ENCODE data around the gene BBIP1. TPM values are rescaled to one million over a fixed set of nuclear protein-coding genes. Genes with fewer than 3 reads are reported as not detected.

Gene BBIP1
- total RNA-seq, 2 experiments from 2014 or later = 32.4 to 34.4 TPM

DNA sequence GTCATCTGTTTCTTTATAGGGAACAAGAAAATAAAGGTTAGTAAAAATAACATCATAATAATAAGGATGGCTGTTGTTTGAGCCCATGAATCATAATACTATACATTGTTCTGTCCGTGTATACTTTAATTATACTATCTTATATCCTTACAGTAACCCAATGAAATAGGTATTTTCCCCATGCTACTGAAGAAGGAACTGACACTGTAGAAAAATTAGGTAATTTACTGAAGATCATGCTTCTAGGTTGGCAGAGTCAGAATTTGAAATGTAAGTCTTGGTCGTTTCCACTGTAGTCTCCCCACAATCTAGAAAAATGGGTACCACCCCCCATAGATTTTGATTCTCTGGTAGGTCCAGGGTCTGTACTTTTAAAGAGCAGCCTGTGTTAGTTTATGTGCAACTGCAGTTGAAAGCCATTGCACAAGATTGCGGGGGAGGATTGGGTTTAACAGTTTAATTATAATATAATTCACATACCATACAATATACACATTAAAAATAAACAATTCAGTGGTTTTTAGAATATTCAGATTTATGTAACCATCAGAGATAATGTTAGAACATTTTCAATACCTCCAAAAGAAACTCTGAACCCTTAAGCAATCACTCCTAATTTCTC lies 48.1 kb upstream of the BBIP1 start:
- intact Hi-C loops (cut with micrococcal nuclease; ENCODE audit: unreplicated experiment) = no loop called here
- CTCF ChIA-PET (ENCODE audit: unreplicated experiment) = no interaction called here
- TF ChIP-seq EZH2phosphoT487 (IDR thresholded peaks at IDR 0.05; ENCODE audit: borderline replicate concordance, low read depth, low read length) = no peak
- TF ChIP-seq, protein P1, sequence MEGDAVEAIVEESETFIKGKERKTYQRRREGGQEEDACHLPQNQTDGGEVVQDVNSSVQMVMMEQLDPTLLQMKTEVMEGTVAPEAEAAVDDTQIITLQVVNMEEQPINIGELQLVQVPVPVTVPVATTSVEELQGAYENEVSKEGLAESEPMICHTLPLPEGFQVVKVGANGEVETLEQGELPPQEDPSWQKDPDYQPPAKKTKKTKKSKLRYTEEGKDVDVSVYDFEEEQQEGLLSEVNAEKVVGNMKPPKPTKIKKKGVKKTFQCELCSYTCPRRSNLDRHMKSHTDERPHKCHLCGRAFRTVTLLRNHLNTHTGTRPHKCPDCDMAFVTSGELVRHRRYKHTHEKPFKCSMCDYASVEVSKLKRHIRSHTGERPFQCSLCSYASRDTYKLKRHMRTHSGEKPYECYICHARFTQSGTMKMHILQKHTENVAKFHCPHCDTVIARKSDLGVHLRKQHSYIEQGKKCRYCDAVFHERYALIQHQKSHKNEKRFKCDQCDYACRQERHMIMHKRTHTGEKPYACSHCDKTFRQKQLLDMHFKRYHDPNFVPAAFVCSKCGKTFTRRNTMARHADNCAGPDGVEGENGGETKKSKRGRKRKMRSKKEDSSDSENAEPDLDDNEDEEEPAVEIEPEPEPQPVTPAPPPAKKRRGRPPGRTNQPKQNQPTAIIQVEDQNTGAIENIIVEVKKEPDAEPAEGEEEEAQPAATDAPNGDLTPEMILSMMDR (conservative IDR thresholded peaks at IDR 0.05; ENCODE audit: low read length) = no peak

DNA sequence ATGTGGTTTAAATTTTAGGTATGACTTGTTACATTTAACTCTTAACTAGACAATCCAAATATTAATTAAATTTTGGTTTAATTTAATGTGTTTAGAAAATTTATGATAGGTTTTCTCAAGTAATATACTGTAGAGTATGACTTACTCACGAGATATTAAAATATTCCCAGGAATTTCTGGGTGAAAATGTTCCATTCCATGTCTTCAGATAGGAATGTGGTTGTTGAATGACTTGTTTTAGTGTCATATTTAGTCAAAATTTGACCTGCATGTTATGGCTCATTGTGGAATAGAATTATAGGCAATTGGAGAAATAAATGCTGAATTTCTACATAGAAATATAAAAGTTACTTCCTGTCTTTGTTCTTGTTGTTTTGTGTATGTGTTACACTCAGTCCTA lies 47.2 kb upstream of the BBIP1 start:
- Histone ChIP-seq H3K4me3 (ENCODE audit: low read depth, low read length, poor library complexity, severe bottlenecking) (no peak overlapping the region), H3K79me2 (ENCODE audit: insufficient read depth, low read depth, low read length) (peaks cover 100% of the 10 kb centered on the region), H3K9me3 (ENCODE audit: low read length) (no peaks in the 10 kb centered on the region), H3K4me1 (ENCODE audit: insufficient read depth, low read length, poor library complexity, severe bottlenecking) (peaks cover 4% of the 10 kb centered on the region), H3K4me2 (ENCODE audit: low read length) (no peak overlapping the region), H2AFZ (ENCODE audit: low read length) (no peak overlapping the region), H3K9me2 (ENCODE audit: insufficient read depth, low read length) (no peaks in the 10 kb centered on the region), H3K27ac (ENCODE audit: low read depth, low read length, poor library complexity, severe bottlenecking) (no peak overlapping the region), H3K36me3 (ENCODE audit: insufficient read depth, low read length) (peaks cover 77% of the 10 kb centered on the region), H4K20me1 (ENCODE audit: insufficient read depth, low read length) (peaks cover 59% of the 10 kb centered on the region)
- ChIA-PET POLR2A (interaction anchor here (0.6 to 1.7 kb wide), 5 partner anchors 9 to 1586 kb away, joined by 3 to 5 read pairs (median 3); no protein-coding TSS in a partner anchor), CTCF (ENCODE audit: unreplicated experiment) (no interaction called here)
- no peak for DNase-seq (ENCODE audit: low spot score)
- intact Hi-C loops (cut with micrococcal nuclease; ENCODE audit: unreplicated experiment) = no loop called here
- no TSS peak for BruUV-seq (replicated peaks)
- TF ChIP-seq, protein P1 (conservative IDR thresholded peaks at IDR 0.05; ENCODE audit: low read length) = no peak
- no peak for TF ChIP-seq EZH2phosphoT487 (IDR thresholded peaks at IDR 0.05; ENCODE audit: borderline replicate concordance, low read depth, low read length)

More for the DNA sequence above, 48.1 kb upstream of the BBIP1 start:
- Histone ChIP-seq H3K79me2 (ENCODE audit: insufficient read depth, low read depth, low read length) (peaks cover 100% of the 10 kb centered on the region), H3K4me2 (ENCODE audit: low read length) (no peak overlapping the region), H3K27ac (ENCODE audit: low read depth, low read length, poor library complexity, severe bottlenecking) (no peak overlapping the region), H3K9me2 (ENCODE audit: insufficient read depth, low read length) (no peaks in the 10 kb centered on the region), H3K9me3 (ENCODE audit: low read length) (no peaks in the 10 kb centered on the region), H3K36me3 (ENCODE audit: insufficient read depth, low read length) (peaks cover 81% of the 10 kb centered on the region), H3K4me1 (ENCODE audit: insufficient read depth, low read length, poor library complexity, severe bottlenecking) (peaks cover 4% of the 10 kb centered on the region), H4K20me1 (ENCODE audit: insufficient read depth, low read length) (peaks cover 55% of the 10 kb centered on the region), H3K4me3 (ENCODE audit: low read depth, low read length, poor library complexity, severe bottlenecking) (no peak overlapping the region), H2AFZ (ENCODE audit: low read length) (no peak overlapping the region)
- no peak for DNase-seq (ENCODE audit: low spot score)
- no TSS peak for BruUV-seq (replicated peaks)
- POLR2A ChIA-PET = interaction anchor here (1.7 kb wide), 1 partner anchor 18 kb away, joined by 5 read pairs; no protein-coding TSS in a partner anchor

DNA sequence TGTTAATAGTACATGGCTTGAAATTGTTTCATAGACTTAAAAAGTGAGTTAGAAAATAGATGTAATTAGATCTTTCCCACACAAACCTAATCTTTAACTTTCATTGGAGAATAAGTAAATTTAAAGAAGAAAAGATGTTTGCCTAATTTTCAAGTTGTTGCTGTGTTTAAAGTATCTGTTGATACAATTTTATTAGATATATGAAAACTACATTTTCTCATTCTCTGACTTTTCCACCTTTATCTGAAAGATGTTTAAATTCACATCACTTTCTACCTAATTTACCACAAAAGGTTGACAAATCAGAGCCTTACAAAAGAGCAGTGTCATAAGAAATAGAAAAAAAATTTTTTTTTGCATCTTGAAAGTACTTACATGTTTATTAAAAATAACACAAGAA lies 46.2 kb upstream of the BBIP1 start:
- Histone ChIP-seq H3K9me2 (ENCODE audit: insufficient read depth, low read length) (no peaks in the 10 kb centered on the region), H2AFZ (ENCODE audit: low read length) (no peak overlapping the region), H3K36me3 (ENCODE audit: insufficient read depth, low read length) (peaks cover 70% of the 10 kb centered on the region), H3K4me2 (ENCODE audit: low read length) (no peak overlapping the region), H3K9me3 (ENCODE audit: low read length) (no peaks in the 10 kb centered on the region), H3K4me3 (ENCODE audit: low read depth, low read length, poor library complexity, severe bottlenecking) (no peak overlapping the region), H3K79me2 (ENCODE audit: insufficient read depth, low read depth, low read length) (peaks cover 100% of the 10 kb centered on the region), H3K27ac (ENCODE audit: low read depth, low read length, poor library complexity, severe bottlenecking) (no peak overlapping the region), H4K20me1 (ENCODE audit: insufficient read depth, low read length) (peaks cover 60% of the 10 kb centered on the region), H3K4me1 (ENCODE audit: insufficient read depth, low read length, poor library complexity, severe bottlenecking) (peaks cover 4% of the 10 kb centered on the region)
- no peak for TF ChIP-seq EZH2phosphoT487 (IDR thresholded peaks at IDR 0.05; ENCODE audit: borderline replicate concordance, low read depth, low read length)
- TF ChIP-seq, protein P1 (conservative IDR thresholded peaks at IDR 0.05; ENCODE audit: low read length) = no peak
- BruUV-seq (replicated peaks) = no TSS peak
- POLR2A ChIA-PET = interaction anchor here (0.7 to 1.7 kb wide), 3 partner anchors 8 to 33 kb away, joined by 4 to 5 read pairs (median 5); no protein-coding TSS in a partner anchor
- intact Hi-C loops (cut with micrococcal nuclease; ENCODE audit: unreplicated experiment) = no loop called here
- CTCF ChIA-PET (ENCODE audit: unreplicated experiment) = no interaction called here
- DNase-seq (ENCODE audit: low spot score) = no peak
